ENCODE measurements around the gene EEF1G. TPM values are rescaled to one million over a fixed set of nuclear protein-coding genes. Genes with fewer than 3 reads are reported as not detected.
A peak's percentile ranks its signal among the peaks of the same experiment; 100 is the strongest.

Gene EEF1G
- total and polyA plus RNA-seq, 2 of the 13 experiments (the other 11 are each of a cell fraction or from before 2014, with no cell fraction given): 1,787 to 2,144 TPM

DNA sequence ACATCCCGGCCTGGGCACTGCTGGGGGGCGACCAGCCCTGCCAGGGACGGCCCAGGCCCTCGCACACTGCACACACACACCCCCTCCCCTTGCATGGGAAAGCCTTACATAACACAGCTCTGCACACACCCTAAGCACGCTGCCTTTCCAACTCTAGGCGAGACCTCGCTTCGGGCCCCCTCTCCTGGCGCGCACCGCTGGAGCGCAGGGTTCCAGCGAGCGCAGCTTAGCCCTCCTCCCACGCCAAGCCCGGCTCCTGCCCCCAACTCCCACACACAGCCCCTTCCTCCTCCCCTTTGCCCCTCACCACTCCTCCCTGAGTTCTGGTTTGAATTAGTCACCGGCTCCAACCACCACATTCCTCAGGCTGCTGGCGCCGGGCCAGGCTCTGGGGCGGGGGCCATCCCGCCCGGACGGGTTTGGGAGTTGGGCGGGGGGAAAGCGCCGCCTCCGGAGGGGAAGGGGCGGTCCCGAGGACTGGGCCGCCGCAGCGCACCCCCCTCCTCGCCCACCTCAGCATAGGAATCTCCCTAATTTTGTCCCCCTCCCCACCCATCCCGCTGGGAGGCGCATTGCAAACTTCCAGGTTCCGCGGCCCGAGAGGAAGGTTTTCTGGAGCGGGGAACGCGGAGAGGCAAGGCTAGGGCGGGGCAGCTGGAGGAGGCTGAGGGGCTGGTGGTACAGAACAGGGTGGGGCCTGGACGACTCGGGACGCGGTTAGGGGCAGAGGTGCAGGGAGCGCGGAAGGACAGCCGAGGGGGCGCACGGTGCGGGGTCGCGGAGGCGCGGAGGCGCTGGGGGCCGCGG lies 28.1 kb downstream of the EEF1G start (continued):
- TF ChIP-seq, protein P1, sequence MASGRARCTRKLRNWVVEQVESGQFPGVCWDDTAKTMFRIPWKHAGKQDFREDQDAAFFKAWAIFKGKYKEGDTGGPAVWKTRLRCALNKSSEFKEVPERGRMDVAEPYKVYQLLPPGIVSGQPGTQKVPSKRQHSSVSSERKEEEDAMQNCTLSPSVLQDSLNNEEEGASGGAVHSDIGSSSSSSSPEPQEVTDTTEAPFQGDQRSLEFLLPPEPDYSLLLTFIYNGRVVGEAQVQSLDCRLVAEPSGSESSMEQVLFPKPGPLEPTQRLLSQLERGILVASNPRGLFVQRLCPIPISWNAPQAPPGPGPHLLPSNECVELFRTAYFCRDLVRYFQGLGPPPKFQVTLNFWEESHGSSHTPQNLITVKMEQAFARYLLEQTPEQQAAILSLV (CRISPR knock-in tag; IDR thresholded peaks at IDR 0.05; ENCODE audit: borderline replicate concordance): peak; percentile 66; the same call in 1 of the 2 replicates
- no peak for TF ChIP-seq ZBTB49 (CRISPR knock-in tag; IDR thresholded peaks at IDR 0.05; ENCODE audit: borderline replicate concordance)
- TF ChIP-seq TBX2 (CRISPR knock-in tag; IDR thresholded peaks at IDR 0.05; ENCODE audit: borderline replicate concordance): peak; percentile 84
- no peak for TF ChIP-seq MATR3 (CRISPR knock-in tag; IDR thresholded peaks at IDR 0.05)
- no peak; the same call in 1 of the 2 replicates for TF ChIP-seq STAT6 (CRISPR knock-in tag; IDR thresholded peaks at IDR 0.05; ENCODE audit: borderline replicate concordance)
- TF ChIP-seq ZNF337 (CRISPR knock-in tag; IDR thresholded peaks at IDR 0.05; ENCODE audit: borderline replicate concordance, low read depth): peak; percentile 72; the same call in 1 of the 2 replicates
- TF ChIP-seq, protein P2, sequence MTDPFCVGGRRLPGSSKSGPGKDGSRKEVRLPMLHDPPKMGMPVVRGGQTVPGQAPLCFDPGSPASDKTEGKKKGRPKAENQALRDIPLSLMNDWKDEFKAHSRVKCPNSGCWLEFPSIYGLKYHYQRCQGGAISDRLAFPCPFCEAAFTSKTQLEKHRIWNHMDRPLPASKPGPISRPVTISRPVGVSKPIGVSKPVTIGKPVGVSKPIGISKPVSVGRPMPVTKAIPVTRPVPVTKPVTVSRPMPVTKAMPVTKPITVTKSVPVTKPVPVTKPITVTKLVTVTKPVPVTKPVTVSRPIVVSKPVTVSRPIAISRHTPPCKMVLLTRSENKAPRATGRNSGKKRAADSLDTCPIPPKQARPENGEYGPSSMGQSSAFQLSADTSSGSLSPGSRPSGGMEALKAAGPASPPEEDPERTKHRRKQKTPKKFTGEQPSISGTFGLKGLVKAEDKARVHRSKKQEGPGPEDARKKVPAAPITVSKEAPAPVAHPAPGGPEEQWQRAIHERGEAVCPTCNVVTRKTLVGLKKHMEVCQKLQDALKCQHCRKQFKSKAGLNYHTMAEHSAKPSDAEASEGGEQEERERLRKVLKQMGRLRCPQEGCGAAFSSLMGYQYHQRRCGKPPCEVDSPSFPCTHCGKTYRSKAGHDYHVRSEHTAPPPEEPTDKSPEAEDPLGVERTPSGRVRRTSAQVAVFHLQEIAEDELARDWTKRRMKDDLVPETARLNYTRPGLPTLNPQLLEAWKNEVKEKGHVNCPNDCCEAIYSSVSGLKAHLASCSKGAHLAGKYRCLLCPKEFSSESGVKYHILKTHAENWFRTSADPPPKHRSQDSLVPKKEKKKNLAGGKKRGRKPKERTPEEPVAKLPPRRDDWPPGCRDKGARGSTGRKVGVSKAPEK (CRISPR knock-in tag; IDR thresholded peaks at IDR 0.05; ENCODE audit: borderline replicate concordance): peak; percentile 47; the same call in 1 of the 2 replicates
- TF ChIP-seq ZNF564 (CRISPR knock-in tag; IDR thresholded peaks at IDR 0.05): peak; percentile 46; the same call in 1 of the 2 replicates
- TF ChIP-seq, protein P3, sequence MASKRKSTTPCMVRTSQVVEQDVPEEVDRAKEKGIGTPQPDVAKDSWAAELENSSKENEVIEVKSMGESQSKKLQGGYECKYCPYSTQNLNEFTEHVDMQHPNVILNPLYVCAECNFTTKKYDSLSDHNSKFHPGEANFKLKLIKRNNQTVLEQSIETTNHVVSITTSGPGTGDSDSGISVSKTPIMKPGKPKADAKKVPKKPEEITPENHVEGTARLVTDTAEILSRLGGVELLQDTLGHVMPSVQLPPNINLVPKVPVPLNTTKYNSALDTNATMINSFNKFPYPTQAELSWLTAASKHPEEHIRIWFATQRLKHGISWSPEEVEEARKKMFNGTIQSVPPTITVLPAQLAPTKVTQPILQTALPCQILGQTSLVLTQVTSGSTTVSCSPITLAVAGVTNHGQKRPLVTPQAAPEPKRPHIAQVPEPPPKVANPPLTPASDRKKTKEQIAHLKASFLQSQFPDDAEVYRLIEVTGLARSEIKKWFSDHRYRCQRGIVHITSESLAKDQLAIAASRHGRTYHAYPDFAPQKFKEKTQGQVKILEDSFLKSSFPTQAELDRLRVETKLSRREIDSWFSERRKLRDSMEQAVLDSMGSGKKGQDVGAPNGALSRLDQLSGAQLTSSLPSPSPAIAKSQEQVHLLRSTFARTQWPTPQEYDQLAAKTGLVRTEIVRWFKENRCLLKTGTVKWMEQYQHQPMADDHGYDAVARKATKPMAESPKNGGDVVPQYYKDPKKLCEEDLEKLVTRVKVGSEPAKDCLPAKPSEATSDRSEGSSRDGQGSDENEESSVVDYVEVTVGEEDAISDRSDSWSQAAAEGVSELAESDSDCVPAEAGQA (IDR thresholded peaks at IDR 0.05; ENCODE audit: low read depth): no peak
- TF ChIP-seq, protein P3 (CRISPR knock-in tag; IDR thresholded peaks at IDR 0.05; ENCODE audit: borderline replicate concordance): no peak
- TF ChIP-seq ZSCAN21 (CRISPR knock-in tag; IDR thresholded peaks at IDR 0.05; ENCODE audit: borderline replicate concordance): no peak

Data from HepG2 (cell line).